HCT116 (cell line): Measurements from ENCODE around the gene GLS2. TPM values are rescaled to one million over a fixed set of nuclear protein-coding genes. Genes with fewer than 3 reads are reported as not detected.

ENCODE experiments used
- ATAC-seq: fragments of 200-7000 bp; cut with Tn5 transposase; 2 replicates; pipeline ENCODE4 v1.9.1; 2020; ENCODE audit warnings: mild to moderate bottlenecking, moderate library complexity
- BruUV-seq: library from RNA; stranded (reverse); fragments of 400-500 nt; replicated peaks from 2 replicates; lab custom pipeline; 2021; lab: Mats Ljungman, UMichigan
- CTCF ChIA-PET: fragments of 300-600 bp; sonication (Branson Sonifier 250); formaldehyde crosslinking; loops from one replicate; lab custom pipeline; 2021; ENCODE audit warnings: antibody characterized with exemption; lab: Charles Lee
- POLR2A ChIA-PET: fragments of 300-600, 350-600 bp; sonication (Branson Sonifier 250); formaldehyde crosslinking; loops from one replicate; lab custom pipeline; 2021; ENCODE audit warnings: antibody characterized with exemption; lab: Charles Lee
- RAD21 ChIA-PET, 2 experiments: fragments of 300-600 bp; sonication (Branson Sonifier 250); formaldehyde crosslinking; loops; one replicate each; lab custom pipeline; 2023; ENCODE audit warnings: low total read pairs in 2 of 2; ENCODE audit not compliant: uncharacterized antibody in 2 of 2, unreplicated experiment in 2 of 2, low non-redundant PET in 1 of 2; lab: Charles Lee
- DNase-seq: peaks from one replicate; pipeline ENCODE4 v3.0.0-alpha.2; 2010; ENCODE audit warnings: low read depth, low spot score
- H2AFZ ChIP-seq: fragments of 200-600 bp; shearing (Covaris generic), sonication (generic); 2 replicates; pipeline ENCODE4 v1.6.1; 2017; ENCODE audit warnings: low read depth, mixed run types, mixed read lengths, antibody characterized with exemption, low read length; ENCODE audit not compliant: poor library complexity, severe bottlenecking
- H3K27ac ChIP-seq: 2 replicates; pipeline ENCODE4 v1.5.1; 2012; ENCODE audit warnings: low read depth, low read length
- H3K27me3 ChIP-seq: fragments of 200-600 bp; sonication (generic); 2 replicates; pipeline ENCODE4 v1.6.1; 2016; ENCODE audit warnings: mixed run types, low read length, mixed read lengths; ENCODE audit not compliant: insufficient read depth
- H3K36me3 ChIP-seq, 2 experiments: fragments of 200-500 bp in 1 of 2; fragments of 200-600 bp in 1 of 2; sonication (Bioruptor generic) in 1 of 2; sonication (generic) in 1 of 2; 2 replicates each; pipeline versions ENCODE4 v1.5.1 to v1.6.1; 2014 to 2016; ENCODE audit warnings: low read length in 2 of 2, inconsistent platforms in 1 of 2, mixed read lengths in 1 of 2, mixed run types in 1 of 2; ENCODE audit not compliant: insufficient read depth in 2 of 2, control insufficient read depth in 1 of 2
- H3K4me1 ChIP-seq, 2 experiments: fragments of 200-600 bp in 1 of 2; sonication (generic) in 1 of 2; 2 replicates each; pipeline versions ENCODE4 v1.5.1 to v1.6.1; 2012 to 2017; ENCODE audit warnings: low read length in 2 of 2, inconsistent platforms in 1 of 2, mild to moderate bottlenecking in 1 of 2, mixed read lengths in 1 of 2, mixed run types in 1 of 2, moderate library complexity in 1 of 2; ENCODE audit not compliant: insufficient read depth in 2 of 2, control insufficient read depth in 1 of 2
- H3K4me2 ChIP-seq: fragments of 200-600 bp; sonication (generic); 2 replicates; pipeline ENCODE4 v1.6.1; 2017; ENCODE audit warnings: mixed run types, low read length, mixed read lengths
- H3K4me3 ChIP-seq, 2 experiments: fragments of 200-600 bp in 1 of 2; sonication (generic) in 1 of 2; replicated peaks in 1 of 2; 2 replicates each; pipeline ENCODE4 v1.5.1; 2011 to 2016; ENCODE audit warnings: low read length in 2 of 2, control low read depth in 1 of 2, low read depth in 1 of 2, mild to moderate bottlenecking in 1 of 2, mixed read lengths in 1 of 2, mixed run types in 1 of 2
- H3K79me2 ChIP-seq: fragments of 200-600 bp; sonication (generic); 2 replicates; pipeline ENCODE4 v1.6.1; 2017; ENCODE audit warnings: mild to moderate bottlenecking, mixed run types, low read length, moderate library complexity, mixed read lengths; ENCODE audit not compliant: insufficient read depth
- H3K9ac ChIP-seq: fragments of 200-600 bp; sonication (generic); 2 replicates; pipeline ENCODE4 v1.6.1; 2016; ENCODE audit warnings: low read length, mixed read lengths
- H3K9me2 ChIP-seq: fragments of 200-600 bp; sonication (generic), shearing (Covaris generic); 2 replicates; pipeline ENCODE4 v1.6.1; 2017; ENCODE audit warnings: mixed run types, mild to moderate bottlenecking, moderate library complexity; ENCODE audit not compliant: insufficient read depth
- H3K9me3 ChIP-seq, 2 experiments: fragments of 200-500 bp in 1 of 2; fragments of 200-600 bp in 1 of 2; sonication (Bioruptor generic) in 1 of 2; sonication (generic) in 1 of 2; 2 replicates each; pipeline ENCODE4 v1.6.1; 2014 to 2017; ENCODE audit warnings: low read length in 2 of 2, mixed read lengths in 2 of 2, inconsistent platforms in 1 of 2, low read depth in 1 of 2, mild to moderate bottlenecking in 1 of 2, mixed run types in 1 of 2, moderate library complexity in 1 of 2; ENCODE audit not compliant: control insufficient read depth in 1 of 2, insufficient read depth in 1 of 2
- H4K20me1 ChIP-seq: fragments of 200-600 bp; sonication (generic), shearing (Covaris generic); 2 replicates; pipeline ENCODE4 v1.6.1; 2017; ENCODE audit warnings: mixed run types, mild to moderate bottlenecking, moderate library complexity; ENCODE audit not compliant: insufficient read depth
- ATF3 ChIP-seq: IDR thresholded peaks from 2 replicates; pipeline ENCODE4 v1.6.1; 2012
- EGR1 ChIP-seq: IDR thresholded peaks from 2 replicates; pipeline ENCODE4 v1.6.1; 2012; ENCODE audit warnings: low read depth
- ELF1 ChIP-seq: IDR thresholded peaks from 2 replicates; pipeline ENCODE4 v1.6.1; 2012; ENCODE audit warnings: low read depth, borderline replicate concordance
- EZH2phosphoT487 ChIP-seq: fragments of 200-600 bp; IDR thresholded peaks from 2 replicates; pipeline ENCODE4 v1.6.1; 2018; ENCODE audit warnings: antibody characterized with exemption, borderline replicate concordance
- FOSL1 ChIP-seq: IDR thresholded peaks from 2 replicates; pipeline ENCODE4 v1.6.1; 2012; ENCODE audit warnings: low read depth
- JUND ChIP-seq: IDR thresholded peaks from 2 replicates; pipeline ENCODE4 v1.6.1; 2012
- POLR2A ChIP-seq: IDR thresholded peaks from 2 replicates; pipeline ENCODE4 v1.7.0; 2011; ENCODE audit warnings: borderline replicate concordance; ENCODE audit not compliant: insufficient read depth, insufficient read length; ENCODE audit errors: extremely low read depth
- POLR2AphosphoS5 ChIP-seq: IDR thresholded peaks from 2 replicates; pipeline ENCODE4 v1.6.1; 2011; ENCODE audit warnings: mild to moderate bottlenecking, low read depth, low read length, moderate library complexity
- SIN3A ChIP-seq: IDR thresholded peaks from 2 replicates; pipeline ENCODE4 v1.6.1; 2012; ENCODE audit warnings: low read depth
- SRF ChIP-seq: IDR thresholded peaks from 2 replicates; pipeline ENCODE4 v1.6.1; 2012; ENCODE audit warnings: low read depth
- YY1 ChIP-seq: IDR thresholded peaks from 2 replicates; pipeline ENCODE4 v1.6.1; 2011; ENCODE audit warnings: low read length, low read depth, moderate library complexity, mild to moderate bottlenecking; ENCODE audit not compliant: insufficient replicate concordance; ENCODE audit errors: extremely low read depth
- ZNF274 ChIP-seq: fragments of 200-500 bp; sonication (Bioruptor generic); IDR thresholded peaks from 2 replicates; pipeline ENCODE4 v1.6.1; 2014; ENCODE audit warnings: mild to moderate bottlenecking, low read depth, low read length, inconsistent platforms
- intact Hi-C: fragments of 100-400 bp; cut with micrococcal nuclease; formaldehyde crosslinking; loops from 2 replicates; pipeline ENCODE4 v1.10.0; 2022
- total RNA-seq: library from RNA; stranded (reverse); gene quantifications from one replicate; pipeline ENCODE4 v1.2.1, GENCODE V29; 2021; ENCODE audit not compliant: unreplicated experiment
- TF ChIP-seq, protein P1 (sequence below): IDR thresholded peaks from 2 replicates; pipeline ENCODE4 v1.6.1; 2012; ENCODE audit warnings: low read depth

GLS2 gene
- total RNA-seq, 1 experiment from 2014 or later, result not detected

GRCh38 chr12:56477521-56478225, 10.3 kb downstream of the GLS2 start:
- Histone ChIP-seq H3K36me3 (no peaks in the 10 kb centered on the region), H3K27me3 (no peaks in the 10 kb centered on the region), H3K4me3 (no peak overlapping the region), H3K79me2 (no peaks in the 10 kb centered on the region), H3K9ac (no peak overlapping the region), H2AFZ (no peak overlapping the region), H3K9me2 (no peaks in the 10 kb centered on the region), H3K4me2 (no peak overlapping the region), H4K20me1 (no peaks in the 10 kb centered on the region), H3K27ac (no peak overlapping the region), H3K9me3 (no peaks in the 10 kb centered on the region), H3K4me1 (peaks cover 0 to 10% of the 10 kb centered on the region in 2 experiments; a peak in 1 of 4 replicates)
- intact Hi-C loops, result no loop called here
- POLR2A ChIA-PET, result no interaction called here
- DNase-seq, result no peak
- BruUV-seq, result no TSS peak
- RAD21 ChIA-PET, result no interaction called here
- TF ChIP-seq ZNF274, result no peak
- TF ChIP-seq EZH2phosphoT487, result no peak
- TF ChIP-seq JUND, result no peak
- TF ChIP-seq ATF3, result no peak
- no peak for TF ChIP-seq POLR2AphosphoS5
- TF ChIP-seq FOSL1, result no peak
- no peak for TF ChIP-seq SIN3A
- no peak for TF ChIP-seq YY1
- no peak for TF ChIP-seq SRF
- TF ChIP-seq, protein P1, sequence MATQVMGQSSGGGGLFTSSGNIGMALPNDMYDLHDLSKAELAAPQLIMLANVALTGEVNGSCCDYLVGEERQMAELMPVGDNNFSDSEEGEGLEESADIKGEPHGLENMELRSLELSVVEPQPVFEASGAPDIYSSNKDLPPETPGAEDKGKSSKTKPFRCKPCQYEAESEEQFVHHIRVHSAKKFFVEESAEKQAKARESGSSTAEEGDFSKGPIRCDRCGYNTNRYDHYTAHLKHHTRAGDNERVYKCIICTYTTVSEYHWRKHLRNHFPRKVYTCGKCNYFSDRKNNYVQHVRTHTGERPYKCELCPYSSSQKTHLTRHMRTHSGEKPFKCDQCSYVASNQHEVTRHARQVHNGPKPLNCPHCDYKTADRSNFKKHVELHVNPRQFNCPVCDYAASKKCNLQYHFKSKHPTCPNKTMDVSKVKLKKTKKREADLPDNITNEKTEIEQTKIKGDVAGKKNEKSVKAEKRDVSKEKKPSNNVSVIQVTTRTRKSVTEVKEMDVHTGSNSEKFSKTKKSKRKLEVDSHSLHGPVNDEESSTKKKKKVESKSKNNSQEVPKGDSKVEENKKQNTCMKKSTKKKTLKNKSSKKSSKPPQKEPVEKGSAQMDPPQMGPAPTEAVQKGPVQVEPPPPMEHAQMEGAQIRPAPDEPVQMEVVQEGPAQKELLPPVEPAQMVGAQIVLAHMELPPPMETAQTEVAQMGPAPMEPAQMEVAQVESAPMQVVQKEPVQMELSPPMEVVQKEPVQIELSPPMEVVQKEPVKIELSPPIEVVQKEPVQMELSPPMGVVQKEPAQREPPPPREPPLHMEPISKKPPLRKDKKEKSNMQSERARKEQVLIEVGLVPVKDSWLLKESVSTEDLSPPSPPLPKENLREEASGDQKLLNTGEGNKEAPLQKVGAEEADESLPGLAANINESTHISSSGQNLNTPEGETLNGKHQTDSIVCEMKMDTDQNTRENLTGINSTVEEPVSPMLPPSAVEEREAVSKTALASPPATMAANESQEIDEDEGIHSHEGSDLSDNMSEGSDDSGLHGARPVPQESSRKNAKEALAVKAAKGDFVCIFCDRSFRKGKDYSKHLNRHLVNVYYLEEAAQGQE, result no peak
- no peak for TF ChIP-seq ELF1
- no peak for TF ChIP-seq EGR1
- TF ChIP-seq POLR2A, result no peak
- ATAC-seq, result no peak
- CTCF ChIA-PET, result no interaction called here
